K562 (cell line): ENCODE results near the gene LRPAP1. TPM values are rescaled to one million over a fixed set of nuclear protein-coding genes. Genes with fewer than 3 reads are reported as not detected.

ENCODE experiments used
- ATAC-seq: fragments of 200-7000 bp; cut with Tn5 transposase; 3 replicates; pipeline ENCODE4 v1.9.1; 2020; ENCODE audit warnings: moderate library complexity
- BruUV-seq: library from RNA; stranded (reverse); fragments of 400-500 nt; replicated peaks from 2 replicates; lab custom pipeline; 2021; lab: Mats Ljungman, UMichigan
- CTCF ChIA-PET: fragments of 300-600 bp; formaldehyde crosslinking; extraction: SDS; loops from one replicate; lab custom pipeline; 2021; ENCODE audit warnings: low intra/inter-chr PET ratio; lab: Yijun Ruan, JAX
- POLR2A ChIA-PET: fragments of 300-600, 350-650 bp; sonication (Branson Sonifier 250); formaldehyde crosslinking; extraction: SDS; loops from one replicate; lab custom pipeline; 2021; ENCODE audit warnings: antibody characterized with exemption, inconsistent platforms; lab: Yijun Ruan, JAX
- DNase-seq, 4 experiments: peaks; one replicate each; pipeline versions ENCODE4 v3.0.0 to v3.0.0-alpha.2; 2011 to 2018; ENCODE audit warnings: low spot score in 3 of 4, mixed read lengths in 3 of 4; ENCODE audit errors: extremely low read depth in 1 of 4
- FAIRE-seq: peaks from 2 replicates; lab custom pipeline; 2011; peaks lifted over from hg19 to GRCh38; lab: Jason Lieb, UNC
- H2AFZ ChIP-seq: 2 replicates; pipeline ENCODE4 v1.6.0; 2011; ENCODE audit warnings: low read depth, low read length, control low read depth, inconsistent platforms
- H3K27ac ChIP-seq: fragments of 200-600 bp; 3 replicates; pipeline ENCODE4 v1.8.0; 2011; ENCODE audit warnings: low read depth, mild to moderate bottlenecking, control low read depth, inconsistent platforms, low read length, moderate library complexity, mixed read lengths; ENCODE audit errors: extremely low read depth
- H3K27me3 ChIP-seq, 2 experiments: fragments of 300-600 bp in 1 of 2; 2 replicates in 1 of 2; 3 replicates in 1 of 2; pipeline versions ENCODE4 v1.6.0 to v1.8.0; 2011; ENCODE audit warnings: inconsistent platforms in 2 of 2, low read length in 2 of 2, mild to moderate bottlenecking in 1 of 2, mixed read lengths in 1 of 2, moderate library complexity in 1 of 2; ENCODE audit not compliant: control insufficient read depth in 2 of 2, insufficient read depth in 2 of 2
- H3K36me3 ChIP-seq: fragments of 300-600 bp; 3 replicates; pipeline ENCODE4 v1.8.0; 2011; ENCODE audit warnings: mild to moderate bottlenecking, low read length, inconsistent platforms; ENCODE audit not compliant: control insufficient read depth, insufficient read depth
- H3K4me1 ChIP-seq, 2 experiments: fragments of 200-600 bp in 1 of 2; replicated peaks in 1 of 2; 2 replicates in 1 of 2; 3 replicates in 1 of 2; pipeline versions ENCODE4 v1.5.1 to v1.8.0; 2011; ENCODE audit warnings: inconsistent platforms in 2 of 2, low read length in 2 of 2, mild to moderate bottlenecking in 1 of 2, mixed read lengths in 1 of 2, moderate library complexity in 1 of 2; ENCODE audit not compliant: control insufficient read depth in 2 of 2, insufficient read depth in 2 of 2
- H3K4me2 ChIP-seq: 2 replicates; pipeline ENCODE4 v1.6.1; 2011; ENCODE audit warnings: low read length, control low read depth, inconsistent platforms, mixed read lengths; ENCODE audit not compliant: insufficient read depth
- H3K4me3 ChIP-seq: fragments of 200-600 bp; sonication (generic), shearing (Covaris generic); 2 replicates; pipeline ENCODE4 v1.5.1; 2016; ENCODE audit warnings: control low read depth, inconsistent platforms
- H3K79me2 ChIP-seq: fragments of 200-600 bp; 3 replicates; pipeline ENCODE4 v1.8.0; 2011; ENCODE audit warnings: low read length, inconsistent platforms; ENCODE audit not compliant: control insufficient read depth, insufficient read depth
- H3K9ac ChIP-seq, 2 experiments: 2 replicates each; pipeline versions ENCODE4 v1.6.0 to v1.6.1; 2011; ENCODE audit warnings: low read depth in 2 of 2, low read length in 2 of 2, control low read depth in 1 of 2, inconsistent platforms in 1 of 2, mild to moderate bottlenecking in 1 of 2, mixed read lengths in 1 of 2; ENCODE audit not compliant: insufficient read depth in 1 of 2
- H3K9me1 ChIP-seq: one replicate; pipeline ENCODE4 v1.6.0; 2011; ENCODE audit warnings: inconsistent platforms, mild to moderate bottlenecking, low read length, moderate library complexity; ENCODE audit not compliant: control insufficient read depth, insufficient read depth
- H3K9me3 ChIP-seq: replicated peaks from 2 replicates; pipeline ENCODE4 v1.5.1; 2011; ENCODE audit warnings: low read depth, low read length, inconsistent platforms; ENCODE audit not compliant: control insufficient read depth, insufficient read depth
- H4K20me1 ChIP-seq: replicated peaks from 2 replicates; pipeline ENCODE4 v1.6.1; 2011; ENCODE audit warnings: low read length, inconsistent platforms, mixed read lengths; ENCODE audit not compliant: control insufficient read depth, insufficient read depth
- CSDE1 ChIP-seq, 2 experiments: fragments of 450-650 bp; IDR thresholded peaks; 2 replicates each; pipeline ENCODE4 v1.6.1; 2016; ENCODE audit warnings: mild to moderate bottlenecking in 1 of 2
- FUS ChIP-seq: fragments of 200-400 bp; formaldehyde crosslinking; optimal IDR thresholded peaks from 2 replicates; pipeline ENCODE3; 2017; ENCODE audit warnings: low read depth, low read length
- PHTF2 ChIP-seq: fragments of 250-450 bp; sonication (Bioruptor Pico); IDR thresholded peaks from 2 replicates; pipeline ENCODE4 v1.5.0; 2021; ENCODE audit warnings: mild to moderate bottlenecking
- POLR2B ChIP-seq: fragments of 450-650 bp; IDR thresholded peaks from 2 replicates; pipeline ENCODE4 v1.6.1; 2018; ENCODE audit warnings: low read depth; ENCODE audit not compliant: partially characterized antibody
- RBM34 ChIP-seq: fragments of 200-400 bp; formaldehyde crosslinking; IDR thresholded peaks from 2 replicates; pipeline ENCODE4 v1.6.1; 2018; ENCODE audit warnings: low read length, borderline replicate concordance; ENCODE audit not compliant: insufficient read depth
- ZBTB33 ChIP-seq: sonication (generic); formaldehyde crosslinking; IDR thresholded peaks from 2 replicates; pipeline ENCODE4 v1.8.1; 2023; ENCODE audit warnings: mild to moderate bottlenecking, missing genetic modification reagents
- ZNF124 ChIP-seq: sonication (generic); formaldehyde crosslinking; IDR thresholded peaks from 2 replicates; pipeline ENCODE4 v1.8.1; 2022; ENCODE audit warnings: missing genetic modification reagents
- ZNF134 ChIP-seq: fragments of 250-450 bp; sonication (Bioruptor Pico); conservative IDR thresholded peaks from 2 replicates; pipeline ENCODE4 v1.4.0; 2020
- ZNF561 ChIP-seq: fragments of 450-650 bp; formaldehyde crosslinking; conservative IDR thresholded peaks from 2 replicates; pipeline ENCODE4 v1.4.0; 2020; ENCODE audit warnings: mild to moderate bottlenecking, moderate library complexity
- WGBS: fragments of 100-300 bp; shearing (Covaris generic); methylation state at CpG from one replicate; pipeline ENCODE4 v1.1.6; 2016; ENCODE audit warnings: low coverage, mixed read lengths; ENCODE audit not compliant: insufficient coverage; ENCODE audit errors: missing lambda C conversion rate; 5-methylcytosine and 5-hydroxymethylcytosine counted together
- in situ Hi-C: fragments of 300-500 bp; cut with MboI; formaldehyde crosslinking; loops from 4 replicates; pipeline ENCODE4 v1.15.0; 2018; ENCODE audit warnings: inconsistent platforms, mixed read lengths
- intact Hi-C: fragments of 100-400 bp; cut with micrococcal nuclease; formaldehyde crosslinking; loops from 2 replicates; pipeline ENCODE4 v1.14.2; 2022
- polyA plus RNA-seq, 8 experiments: library from polyadenylated mRNA; depleted of rRNA in 4 of 8; stranded (reverse) in 5 of 8; unstranded in 3 of 8; fragments of >200 nt; fragmentation: Nextera tagmentation in 2 of 8; fragmentation: Illumina TruSeq in 1 of 8; extraction: Ambion mirVana in 2 of 8; extraction: Trizol in 1 of 8; gene quantifications; 2 replicates each; pipeline versions ENCODE4 v1.2.1 to v1.2.3, GENCODE V29; 2011 to 2014; ENCODE audit warnings: inconsistent platforms in 1 of 8, missing spikeins in 1 of 8
- total RNA-seq, 7 experiments: library from RNA; depleted of rRNA in 6 of 7; stranded (reverse); fragments of >200 nt in 6 of 7; fragmentation: Illumina TruSeq in 2 of 7; extraction: Trizol in 2 of 7; gene quantifications; 2 replicates each; pipeline versions ENCODE4 v1.2.1 to v1.2.3, GENCODE V29; 2011 to 2021; ENCODE audit warnings: low replicate concordance in 1 of 7
- TF ChIP-seq, protein P1 (sequence below): IDR thresholded peaks from 3 replicates; pipeline ENCODE4 v1.6.1; 2011; ENCODE audit warnings: borderline replicate concordance, mild to moderate bottlenecking; ENCODE audit not compliant: insufficient read length, insufficient read depth
- TF ChIP-seq, protein P2 (sequence below): fragments of 250-450 bp; sonication (Bioruptor Pico); IDR thresholded peaks from 2 replicates; pipeline ENCODE4 v1.9.0; 2021; ENCODE audit warnings: mild to moderate bottlenecking

Gene LRPAP1
- total and polyA plus RNA-seq, 9 of the 15 experiments (the other 6 are each of a cell fraction or from before 2014, with no cell fraction given): 1.1 to 75.5 (median 41.8) TPM

DNA sequence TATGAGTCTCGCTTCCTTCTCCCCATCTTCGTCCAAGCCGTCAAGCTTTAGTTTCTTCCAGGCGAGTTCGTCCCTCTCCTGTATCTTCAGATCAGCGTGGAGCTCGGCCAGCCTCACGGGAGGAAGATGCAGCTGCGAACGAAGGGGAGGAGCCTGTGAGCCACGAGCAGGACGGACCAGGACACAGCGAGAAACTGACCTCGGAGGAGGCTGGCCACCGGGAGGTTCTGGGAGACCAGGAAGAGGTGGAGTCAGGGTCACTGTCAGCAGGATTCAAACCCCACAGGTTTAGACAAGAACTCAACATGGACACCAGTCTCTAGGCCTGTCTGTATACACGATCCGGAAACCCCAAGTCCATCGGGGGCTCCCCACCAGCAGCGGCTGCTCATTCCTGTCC is 7.3 kb downstream of the LRPAP1 start:
- CTCF ChIA-PET: no interaction called here
- POLR2A ChIA-PET: no interaction called here
- in situ Hi-C loops (no loop called here), intact Hi-C loops (no loop called here)
- Histone ChIP-seq H3K79me2 (peaks cover 16% of the 10 kb centered on the region), H3K27me3 (no peaks in the 10 kb centered on the region), H3K4me3 (no peak overlapping the region), H2AFZ (no peak overlapping the region), H4K20me1 (peaks cover 14% of the 10 kb centered on the region), H3K27ac (no peak overlapping the region), H3K9me3 (no peaks in the 10 kb centered on the region), H3K4me1 (peaks cover 0 to 34% of the 10 kb centered on the region in 2 experiments; a peak in 2 of 5 replicates), H3K9me1 (no peaks in the 10 kb centered on the region), H3K4me2 (no peak overlapping the region), H3K36me3 (peaks cover 69% of the 10 kb centered on the region; the same call in 2 of the 3 replicates), H3K9ac (0 out of 4 replicates have a peak overlapping the region, but pooled peaks of 1 of the 2 experiments have one; percentile 20)
- DNase-seq (no peak), ATAC-seq (no peak), FAIRE-seq (no peak)
- WGBS: 91% methylated on average over 8 of the region's 19 CpGs
- TF ChIP-seq CSDE1 (IDR thresholded peaks at IDR 0.05) (no peak), ZBTB33 (no peak), PHTF2 (no peak), ZNF124 (CRISPR knock-in tag) (no peak), POLR2B (no peak), ZNF134 (no peak), RBM34 (no peak), ZNF561 (CRISPR knock-in tag) (no peak), FUS (no peak)
- TF ChIP-seq, protein P1, sequence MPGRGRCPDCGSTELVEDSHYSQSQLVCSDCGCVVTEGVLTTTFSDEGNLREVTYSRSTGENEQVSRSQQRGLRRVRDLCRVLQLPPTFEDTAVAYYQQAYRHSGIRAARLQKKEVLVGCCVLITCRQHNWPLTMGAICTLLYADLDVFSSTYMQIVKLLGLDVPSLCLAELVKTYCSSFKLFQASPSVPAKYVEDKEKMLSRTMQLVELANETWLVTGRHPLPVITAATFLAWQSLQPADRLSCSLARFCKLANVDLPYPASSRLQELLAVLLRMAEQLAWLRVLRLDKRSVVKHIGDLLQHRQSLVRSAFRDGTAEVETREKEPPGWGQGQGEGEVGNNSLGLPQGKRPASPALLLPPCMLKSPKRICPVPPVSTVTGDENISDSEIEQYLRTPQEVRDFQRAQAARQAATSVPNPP: no peak
- TF ChIP-seq, protein P2, sequence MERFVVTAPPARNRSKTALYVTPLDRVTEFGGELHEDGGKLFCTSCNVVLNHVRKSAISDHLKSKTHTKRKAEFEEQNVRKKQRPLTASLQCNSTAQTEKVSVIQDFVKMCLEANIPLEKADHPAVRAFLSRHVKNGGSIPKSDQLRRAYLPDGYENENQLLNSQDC (CRISPR knock-in tag): no peak
- BruUV-seq: no TSS peak
